Esophagus muscularis mucosa (tissue), 4 donors: ENCODE results near the gene PAGE3. TPM values are rescaled to one million over a fixed set of nuclear protein-coding genes. Genes with fewer than 3 reads are reported as not detected.

Experiments used
- DNase-seq: peaks from one replicate; pipeline ENCODE4 v3.0.0-alpha.2; 2017; ENCODE audit errors: extremely low spot score
- H3K27ac ChIP-seq, 4 donors: fragments of 200-600 bp; sonication (generic); replicated peaks in 1 of 4; 1 replicate in 3 of 4; 2 replicates in 1 of 4; pipeline ENCODE4 v1.5.1; 2016 to 2019; ENCODE audit warnings: mild to moderate bottlenecking in 1 of 4
- H3K27me3 ChIP-seq, 4 donors: fragments of 200-600 bp; sonication (generic); one replicate each; pipeline versions ENCODE4 v1.5.1 to v1.6.0; 2016 to 2019
- H3K36me3 ChIP-seq, 4 donors: fragments of 200-600 bp; sonication (generic); one replicate each; pipeline ENCODE4 v1.5.1; 2016 to 2019
- H3K4me1 ChIP-seq, 4 donors: fragments of 200-600 bp; sonication (generic); one replicate each; pipeline ENCODE4 v1.5.1; 2016 to 2019
- H3K4me3 ChIP-seq, 4 donors: fragments of 200-600 bp; sonication (generic); 1 replicate in 2 of 4; 2 replicates in 2 of 4; pipeline ENCODE4 v1.5.1; 2016 to 2019; ENCODE audit warnings: mild to moderate bottlenecking in 4 of 4, moderate library complexity in 1 of 4
- H3K9me3 ChIP-seq, 4 donors: fragments of 200-600 bp; sonication (generic); 1 replicate in 3 of 4; 2 replicates in 1 of 4; pipeline ENCODE4 v1.5.1; 2016 to 2019
- CTCF ChIP-seq, 3 experiments: fragments of 200-600 bp in 2 of 3; fragments of 450-650 bp in 1 of 3; sonication (generic) in 2 of 3; IDR thresholded peaks; one replicate each; pipeline ENCODE4 v1.5.1; 2017 to 2019; ENCODE audit warnings: antibody characterized with exemption in 3 of 3, mild to moderate bottlenecking in 2 of 3, moderate library complexity in 1 of 3
- EP300 ChIP-seq: sonication (generic); formaldehyde crosslinking; IDR thresholded peaks from one replicate; pipeline ENCODE4 v1.6.1; 2017; ENCODE audit warnings: antibody characterized with exemption
- POLR2A ChIP-seq: fragments of 450-650 bp; IDR thresholded peaks from one replicate; pipeline ENCODE4 v1.6.1; 2017; ENCODE audit warnings: antibody characterized with exemption, moderate library complexity, mild to moderate bottlenecking, low read depth
- POLR2AphosphoS5 ChIP-seq, 2 donors: sonication (generic); formaldehyde crosslinking; IDR thresholded peaks; one replicate each; pipeline ENCODE4 v1.6.1; 2017; ENCODE audit warnings: antibody characterized with exemption in 2 of 2
- WGBS: methylation state at CpG from one replicate; pipeline ENCODE4 v1.1.5; 2018; 5-methylcytosine and 5-hydroxymethylcytosine counted together
- intact Hi-C: fragments of 100-400 bp; cut with DNase I; formaldehyde crosslinking; loops from one replicate; pipeline ENCODE4 v1.15.1; 2023
- total RNA-seq, 4 donors: library from RNA; depleted of rRNA; stranded (reverse); fragments of >200 nt; gene quantifications; one replicate each; pipeline versions ENCODE4 v1.1.0 to v1.2.1, GENCODE V29; 2016

PAGE3 gene
- total RNA-seq = not detected

- TF ChIP-seq POLR2AphosphoS5 (IDR thresholded peaks at IDR 0.05) (no peak), EP300 (no peak)
- H3K27ac ChIP-seq = no peak within 1 kb of the TSS
- no peaks in the 10 kb centered on the region for H3K36me3 ChIP-seq
- H3K27me3 ChIP-seq = no peaks in the 10 kb centered on the region
- H3K9me3 ChIP-seq = peaks cover 0 to 10% (median 0%) of the 10 kb centered on the region in 4 donors
- DNase-seq = no peak
- WGBS = 81% methylated on average over 5 of the region's 5 CpGs
- intact Hi-C loops = no loop called here
- H3K4me3 ChIP-seq = no peak within 1 kb of the TSS
- H3K4me1 ChIP-seq = no peaks in the 10 kb centered on the region
Measured at GRCh38 chrX:55264816-55265215, at the start of gene PAGE3. Gene PAGE3 (minus strand): TSS chrX:55264916. CDS start chrX:55263903, 1,013 bp downstream.

GRCh38 chrX:55312655-55313054, 47.9 kb upstream of the PAGE3 start:
- intact Hi-C loops = no loop called here
- H3K27ac ChIP-seq = no peak overlapping the region
- no peaks in the 10 kb centered on the region for H3K4me1 ChIP-seq
- no peaks in the 10 kb centered on the region for H3K9me3 ChIP-seq
- no peak for DNase-seq
- H3K4me3 ChIP-seq = no peak overlapping the region
- peaks cover 0 to 2% (median 0%) of the 10 kb centered on the region in 4 donors for H3K27me3 ChIP-seq
- TF ChIP-seq POLR2AphosphoS5 (IDR thresholded peaks at IDR 0.05) (no peak), EP300 (no peak), CTCF (IDR thresholded peaks at IDR 0.05) (no peak), POLR2A (no peak)
- no peaks in the 10 kb centered on the region for H3K36me3 ChIP-seq

- 72% methylated on average over 3 of the region's 3 CpGs for WGBS
- DNase-seq = no peak
- Histone ChIP-seq H3K4me3 (no peak overlapping the region), H3K9me3 (peaks cover 0 to 8% (median 0%) of the 10 kb centered on the region in 4 donors), H3K4me1 (no peaks in the 10 kb centered on the region), H3K27me3 (no peaks in the 10 kb centered on the region), H3K36me3 (no peaks in the 10 kb centered on the region), H3K27ac (no peak overlapping the region)
- intact Hi-C loops = no loop called here
- TF ChIP-seq CTCF (IDR thresholded peaks at IDR 0.05) (no peak), EP300 (no peak), POLR2AphosphoS5 (IDR thresholded peaks at IDR 0.05) (no peak), POLR2A (no peak)
Measured at GRCh38 chrX:55290963-55291362, 26.2 kb upstream of the PAGE3 start.

- TF ChIP-seq EP300 = no peak
- no peak for TF ChIP-seq CTCF (IDR thresholded peaks at IDR 0.05)
- TF ChIP-seq POLR2AphosphoS5 (IDR thresholded peaks at IDR 0.05) = no peak
- TF ChIP-seq POLR2A = no peak
- Histone ChIP-seq H3K4me3 (no peak overlapping the region), H3K27ac (no peak overlapping the region), H3K27me3 (no peaks in the 10 kb centered on the region), H3K36me3 (no peaks in the 10 kb centered on the region), H3K4me1 (no peaks in the 10 kb centered on the region), H3K9me3 (no peaks in the 10 kb centered on the region)
- intact Hi-C loops = no loop called here
- DNase-seq = no peak
- WGBS = 85% methylated on average over 10 of the region's 10 CpGs
Measured at GRCh38 chrX:55279832-55280231, 15.1 kb upstream of the PAGE3 start.

GRCh38 chrX:55260806-55261205, 3.9 kb downstream of the PAGE3 start:
- Histone ChIP-seq H3K4me1 (no peaks in the 10 kb centered on the region), H3K27ac (no peak overlapping the region), H3K27me3 (no peaks in the 10 kb centered on the region), H3K4me3 (no peak overlapping the region), H3K9me3 (no peaks in the 10 kb centered on the region), H3K36me3 (no peaks in the 10 kb centered on the region)
- TF ChIP-seq EP300 (no peak), POLR2AphosphoS5 (IDR thresholded peaks at IDR 0.05) (no peak), CTCF (IDR thresholded peaks at IDR 0.05) (no peak), POLR2A (no peak)
- 57% methylated on average over 2 of the region's 2 CpGs for WGBS
- DNase-seq = no peak
- intact Hi-C loops = no loop called here
